K562 (cell line): Measurements from ENCODE around the gene HAS3. TPM values are rescaled to one million over a fixed set of nuclear protein-coding genes. Genes with fewer than 3 reads are reported as not detected.
A peak's percentile ranks its signal among the peaks of the same experiment; 100 is the strongest.

Experiments
- ATAC-seq: fragments of 200-7000 bp; cut with Tn5 transposase; 3 replicates; pipeline ENCODE4 v1.9.1; 2020; ENCODE audit warnings: moderate library complexity
- BruUV-seq: library from RNA; stranded (reverse); fragments of 400-500 nt; replicated peaks from 2 replicates; lab custom pipeline; 2021; lab: Mats Ljungman, UMichigan
- CTCF ChIA-PET: fragments of 300-600 bp; formaldehyde crosslinking; extraction: SDS; loops from one replicate; lab custom pipeline; 2021; ENCODE audit warnings: low intra/inter-chr PET ratio; lab: Yijun Ruan, JAX
- POLR2A ChIA-PET: fragments of 300-600, 350-650 bp; sonication (Branson Sonifier 250); formaldehyde crosslinking; extraction: SDS; loops from one replicate; lab custom pipeline; 2021; ENCODE audit warnings: antibody characterized with exemption, inconsistent platforms; lab: Yijun Ruan, JAX
- DNase-seq, 4 experiments: peaks; one replicate each; pipeline versions ENCODE4 v3.0.0 to v3.0.0-alpha.2; 2011 to 2018; ENCODE audit warnings: low spot score in 3 of 4, mixed read lengths in 3 of 4; ENCODE audit errors: extremely low read depth in 1 of 4
- FAIRE-seq: peaks from 2 replicates; lab custom pipeline; 2011; peaks lifted over from hg19 to GRCh38; lab: Jason Lieb, UNC
- H2AFZ ChIP-seq: 2 replicates; pipeline ENCODE4 v1.6.0; 2011; ENCODE audit warnings: low read depth, low read length, control low read depth, inconsistent platforms
- H3K27ac ChIP-seq: fragments of 200-600 bp; 3 replicates; pipeline ENCODE4 v1.8.0; 2011; ENCODE audit warnings: low read depth, mild to moderate bottlenecking, control low read depth, inconsistent platforms, low read length, moderate library complexity, mixed read lengths; ENCODE audit errors: extremely low read depth
- H3K27me3 ChIP-seq, 2 experiments: fragments of 300-600 bp in 1 of 2; 2 replicates in 1 of 2; 3 replicates in 1 of 2; pipeline versions ENCODE4 v1.6.0 to v1.8.0; 2011; ENCODE audit warnings: inconsistent platforms in 2 of 2, low read length in 2 of 2, mild to moderate bottlenecking in 1 of 2, mixed read lengths in 1 of 2, moderate library complexity in 1 of 2; ENCODE audit not compliant: control insufficient read depth in 2 of 2, insufficient read depth in 2 of 2
- H3K36me3 ChIP-seq: fragments of 300-600 bp; 3 replicates; pipeline ENCODE4 v1.8.0; 2011; ENCODE audit warnings: mild to moderate bottlenecking, low read length, inconsistent platforms; ENCODE audit not compliant: control insufficient read depth, insufficient read depth
- H3K4me1 ChIP-seq, 2 experiments: fragments of 200-600 bp in 1 of 2; replicated peaks in 1 of 2; 2 replicates in 1 of 2; 3 replicates in 1 of 2; pipeline versions ENCODE4 v1.5.1 to v1.8.0; 2011; ENCODE audit warnings: inconsistent platforms in 2 of 2, low read length in 2 of 2, mild to moderate bottlenecking in 1 of 2, mixed read lengths in 1 of 2, moderate library complexity in 1 of 2; ENCODE audit not compliant: control insufficient read depth in 2 of 2, insufficient read depth in 2 of 2
- H3K4me2 ChIP-seq: 2 replicates; pipeline ENCODE4 v1.6.1; 2011; ENCODE audit warnings: low read length, control low read depth, inconsistent platforms, mixed read lengths; ENCODE audit not compliant: insufficient read depth
- H3K4me3 ChIP-seq: fragments of 200-600 bp; sonication (generic), shearing (Covaris generic); 2 replicates; pipeline ENCODE4 v1.5.1; 2016; ENCODE audit warnings: control low read depth, inconsistent platforms
- H3K79me2 ChIP-seq: fragments of 200-600 bp; 3 replicates; pipeline ENCODE4 v1.8.0; 2011; ENCODE audit warnings: low read length, inconsistent platforms; ENCODE audit not compliant: control insufficient read depth, insufficient read depth
- H3K9ac ChIP-seq, 2 experiments: 2 replicates each; pipeline versions ENCODE4 v1.6.0 to v1.6.1; 2011; ENCODE audit warnings: low read depth in 2 of 2, low read length in 2 of 2, control low read depth in 1 of 2, inconsistent platforms in 1 of 2, mild to moderate bottlenecking in 1 of 2, mixed read lengths in 1 of 2; ENCODE audit not compliant: insufficient read depth in 1 of 2
- H3K9me1 ChIP-seq: one replicate; pipeline ENCODE4 v1.6.0; 2011; ENCODE audit warnings: inconsistent platforms, mild to moderate bottlenecking, low read length, moderate library complexity; ENCODE audit not compliant: control insufficient read depth, insufficient read depth
- H3K9me3 ChIP-seq: replicated peaks from 2 replicates; pipeline ENCODE4 v1.5.1; 2011; ENCODE audit warnings: low read depth, low read length, inconsistent platforms; ENCODE audit not compliant: control insufficient read depth, insufficient read depth
- H4K20me1 ChIP-seq: replicated peaks from 2 replicates; pipeline ENCODE4 v1.6.1; 2011; ENCODE audit warnings: low read length, inconsistent platforms, mixed read lengths; ENCODE audit not compliant: control insufficient read depth, insufficient read depth
- KLF13 ChIP-seq: fragments of 450-650 bp; IDR thresholded peaks from 2 replicates; pipeline ENCODE4 v1.6.1; 2016; ENCODE audit warnings: missing genetic modification characterization, low read depth, mild to moderate bottlenecking, missing compliant biosample characterization, moderate library complexity, borderline replicate concordance
- MAX ChIP-seq: sonication (generic); formaldehyde crosslinking; IDR thresholded peaks from 2 replicates; pipeline ENCODE4 v1.9.0; 2022; ENCODE audit warnings: mild to moderate bottlenecking, missing genetic modification reagents
- PRPF4 ChIP-seq: fragments of 200-400 bp; formaldehyde crosslinking; IDR thresholded peaks from one replicate; pipeline ENCODE4 v1.6.1; 2017; ENCODE audit warnings: low read length, low read depth, mild to moderate bottlenecking; ENCODE audit not compliant: insufficient read depth, poor library complexity, severe bottlenecking
- PURB ChIP-seq: sonication (generic); formaldehyde crosslinking; IDR thresholded peaks from 2 replicates; pipeline ENCODE4 v1.9.0; 2021; ENCODE audit warnings: low read depth, mild to moderate bottlenecking, missing genetic modification reagents
- ZBTB5 ChIP-seq: fragments of 450-650 bp; IDR thresholded peaks from 2 replicates; pipeline ENCODE4 v1.6.1; 2017; ENCODE audit warnings: antibody characterized with exemption
- ZNF23 ChIP-seq: fragments of 250-450 bp; sonication (Bioruptor Pico); IDR thresholded peaks from 2 replicates; pipeline ENCODE4 v1.4.0; 2020; ENCODE audit warnings: mild to moderate bottlenecking
- WGBS: fragments of 100-300 bp; shearing (Covaris generic); methylation state at CpG from one replicate; pipeline ENCODE4 v1.1.6; 2016; ENCODE audit warnings: low coverage, mixed read lengths; ENCODE audit not compliant: insufficient coverage; ENCODE audit errors: missing lambda C conversion rate; 5-methylcytosine and 5-hydroxymethylcytosine counted together
- in situ Hi-C: fragments of 300-500 bp; cut with MboI; formaldehyde crosslinking; loops from 4 replicates; pipeline ENCODE4 v1.15.0; 2018; ENCODE audit warnings: inconsistent platforms, mixed read lengths
- intact Hi-C: fragments of 100-400 bp; cut with micrococcal nuclease; formaldehyde crosslinking; loops from 2 replicates; pipeline ENCODE4 v1.14.2; 2022
- polyA plus RNA-seq, 8 experiments: library from polyadenylated mRNA; depleted of rRNA in 4 of 8; stranded (reverse) in 5 of 8; unstranded in 3 of 8; fragments of >200 nt; fragmentation: Nextera tagmentation in 2 of 8; fragmentation: Illumina TruSeq in 1 of 8; extraction: Ambion mirVana in 2 of 8; extraction: Trizol in 1 of 8; gene quantifications; 2 replicates each; pipeline versions ENCODE4 v1.2.1 to v1.2.3, GENCODE V29; 2011 to 2014; ENCODE audit warnings: inconsistent platforms in 1 of 8, missing spikeins in 1 of 8
- total RNA-seq, 7 experiments: library from RNA; depleted of rRNA in 6 of 7; stranded (reverse); fragments of >200 nt in 6 of 7; fragmentation: Illumina TruSeq in 2 of 7; extraction: Trizol in 2 of 7; gene quantifications; 2 replicates each; pipeline versions ENCODE4 v1.2.1 to v1.2.3, GENCODE V29; 2011 to 2021; ENCODE audit warnings: low replicate concordance in 1 of 7
- TF ChIP-seq, protein P1 (sequence below): fragments of 450-650 bp; formaldehyde crosslinking; conservative IDR thresholded peaks from 2 replicates; pipeline ENCODE4 v1.4.0; 2022; ENCODE audit warnings: mild to moderate bottlenecking, missing genetic modification characterization
- TF ChIP-seq, protein P2 (sequence below): fragments of 450-650 bp; IDR thresholded peaks from 2 replicates; pipeline ENCODE4 v1.6.1; 2016
- TF ChIP-seq, protein P3 (sequence below), 2 experiments: fragments of 450-650 bp in 1 of 2; sonication (generic) in 1 of 2; formaldehyde crosslinking in 1 of 2; IDR thresholded peaks in 1 of 2; conservative IDR thresholded peaks in 1 of 2; 2 replicates each; pipeline versions ENCODE4 v1.6.1 to v1.8.1; 2016 to 2023; ENCODE audit warnings: mild to moderate bottlenecking in 2 of 2, moderate library complexity in 2 of 2, inconsistent platforms in 1 of 2, missing genetic modification reagents in 1 of 2
- TF ChIP-seq, protein P4 (sequence below): sonication (generic); formaldehyde crosslinking; IDR thresholded peaks from 2 replicates; pipeline ENCODE4 v1.8.1; 2023; ENCODE audit warnings: mild to moderate bottlenecking, missing genetic modification reagents

Gene HAS3
- total and polyA plus RNA-seq, 9 of the 15 experiments (the other 6 are each of a cell fraction or from before 2014, with no cell fraction given), result 0.04 to 0.33 (median 0.13) TPM; not detected in 1

- TF ChIP-seq ZBTB5, result no peak
- TF ChIP-seq, protein P1, sequence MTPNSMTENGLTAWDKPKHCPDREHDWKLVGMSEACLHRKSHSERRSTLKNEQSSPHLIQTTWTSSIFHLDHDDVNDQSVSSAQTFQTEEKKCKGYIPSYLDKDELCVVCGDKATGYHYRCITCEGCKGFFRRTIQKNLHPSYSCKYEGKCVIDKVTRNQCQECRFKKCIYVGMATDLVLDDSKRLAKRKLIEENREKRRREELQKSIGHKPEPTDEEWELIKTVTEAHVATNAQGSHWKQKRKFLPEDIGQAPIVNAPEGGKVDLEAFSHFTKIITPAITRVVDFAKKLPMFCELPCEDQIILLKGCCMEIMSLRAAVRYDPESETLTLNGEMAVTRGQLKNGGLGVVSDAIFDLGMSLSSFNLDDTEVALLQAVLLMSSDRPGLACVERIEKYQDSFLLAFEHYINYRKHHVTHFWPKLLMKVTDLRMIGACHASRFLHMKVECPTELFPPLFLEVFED (CRISPR knock-in tag), result no peak
- no peak for TF ChIP-seq PURB (CRISPR knock-in tag)
- no peak for TF ChIP-seq MAX (CRISPR knock-in tag)
- TF ChIP-seq, protein P2, sequence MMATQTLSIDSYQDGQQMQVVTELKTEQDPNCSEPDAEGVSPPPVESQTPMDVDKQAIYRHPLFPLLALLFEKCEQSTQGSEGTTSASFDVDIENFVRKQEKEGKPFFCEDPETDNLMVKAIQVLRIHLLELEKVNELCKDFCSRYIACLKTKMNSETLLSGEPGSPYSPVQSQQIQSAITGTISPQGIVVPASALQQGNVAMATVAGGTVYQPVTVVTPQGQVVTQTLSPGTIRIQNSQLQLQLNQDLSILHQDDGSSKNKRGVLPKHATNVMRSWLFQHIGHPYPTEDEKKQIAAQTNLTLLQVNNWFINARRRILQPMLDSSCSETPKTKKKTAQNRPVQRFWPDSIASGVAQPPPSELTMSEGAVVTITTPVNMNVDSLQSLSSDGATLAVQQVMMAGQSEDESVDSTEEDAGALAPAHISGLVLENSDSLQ, result no peak
These were observed 32.8 kb upstream of the HAS3 start (continued) for GRCh38 chr16:69072640-69072974.

DNA sequence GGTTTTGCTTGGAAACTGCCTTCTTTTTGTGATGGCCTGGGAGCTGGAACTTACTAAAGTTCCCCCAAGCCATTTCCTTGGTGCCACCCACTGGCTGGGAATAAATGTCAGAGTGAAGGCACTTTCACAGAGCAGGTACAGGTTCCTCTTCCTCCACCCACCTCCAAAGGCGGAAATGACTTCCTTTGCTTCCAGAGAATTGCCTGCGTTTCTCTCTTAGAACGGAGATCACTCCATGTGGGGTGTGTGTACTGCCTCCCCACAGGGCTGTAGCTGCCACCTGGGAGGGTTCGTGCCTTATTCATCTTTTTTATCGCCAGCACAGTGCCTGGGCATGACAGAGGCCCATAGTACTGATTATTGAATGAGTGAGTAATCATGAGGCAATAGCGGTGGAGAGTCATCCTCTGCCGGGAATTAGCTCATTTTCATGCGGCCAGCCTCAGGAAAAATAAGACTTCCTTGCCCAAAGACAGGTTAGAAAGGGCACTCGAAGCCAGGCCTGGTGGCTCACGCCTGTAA is 32.2 kb upstream of the HAS3 start:
- BruUV-seq, result no TSS peak
- no peak for ATAC-seq
- 67% methylated on average over 10 of the region's 10 CpGs for WGBS
- Histone ChIP-seq H3K4me3 (no peak overlapping the region), H4K20me1 (no peaks in the 10 kb centered on the region), H3K27ac (no peak overlapping the region), H3K4me1 (no peaks in the 10 kb centered on the region), H3K27me3 (no peaks in the 10 kb centered on the region), H2AFZ (no peak overlapping the region), H3K4me2 (no peak overlapping the region), H3K9me3 (no peaks in the 10 kb centered on the region), H3K36me3 (no peaks in the 10 kb centered on the region), H3K9me1 (no peaks in the 10 kb centered on the region), H3K79me2 (no peaks in the 10 kb centered on the region), H3K9ac (no peak overlapping the region)
- ChIA-PET POLR2A (interaction anchor here (0.6 to 1.4 kb wide), 5 partner anchors 8 to 188 kb away, joined by 3 to 4 read pairs (median 4); no protein-coding TSS in a partner anchor), CTCF (no interaction called here)
- intact Hi-C loops (no loop called here), in situ Hi-C loops (no loop called here)
- no peak for DNase-seq
- FAIRE-seq, result no peak
- TF ChIP-seq, protein P3, sequence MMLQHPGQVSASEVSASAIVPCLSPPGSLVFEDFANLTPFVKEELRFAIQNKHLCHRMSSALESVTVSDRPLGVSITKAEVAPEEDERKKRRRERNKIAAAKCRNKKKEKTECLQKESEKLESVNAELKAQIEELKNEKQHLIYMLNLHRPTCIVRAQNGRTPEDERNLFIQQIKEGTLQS (IDR thresholded peaks at IDR 0.05), result peak; percentile 23; the same call in 1 of the 2 replicates
- TF ChIP-seq, protein P3 (CRISPR knock-in tag; conservative IDR thresholded peaks at IDR 0.05), result no peak
- TF ChIP-seq, protein P4, sequence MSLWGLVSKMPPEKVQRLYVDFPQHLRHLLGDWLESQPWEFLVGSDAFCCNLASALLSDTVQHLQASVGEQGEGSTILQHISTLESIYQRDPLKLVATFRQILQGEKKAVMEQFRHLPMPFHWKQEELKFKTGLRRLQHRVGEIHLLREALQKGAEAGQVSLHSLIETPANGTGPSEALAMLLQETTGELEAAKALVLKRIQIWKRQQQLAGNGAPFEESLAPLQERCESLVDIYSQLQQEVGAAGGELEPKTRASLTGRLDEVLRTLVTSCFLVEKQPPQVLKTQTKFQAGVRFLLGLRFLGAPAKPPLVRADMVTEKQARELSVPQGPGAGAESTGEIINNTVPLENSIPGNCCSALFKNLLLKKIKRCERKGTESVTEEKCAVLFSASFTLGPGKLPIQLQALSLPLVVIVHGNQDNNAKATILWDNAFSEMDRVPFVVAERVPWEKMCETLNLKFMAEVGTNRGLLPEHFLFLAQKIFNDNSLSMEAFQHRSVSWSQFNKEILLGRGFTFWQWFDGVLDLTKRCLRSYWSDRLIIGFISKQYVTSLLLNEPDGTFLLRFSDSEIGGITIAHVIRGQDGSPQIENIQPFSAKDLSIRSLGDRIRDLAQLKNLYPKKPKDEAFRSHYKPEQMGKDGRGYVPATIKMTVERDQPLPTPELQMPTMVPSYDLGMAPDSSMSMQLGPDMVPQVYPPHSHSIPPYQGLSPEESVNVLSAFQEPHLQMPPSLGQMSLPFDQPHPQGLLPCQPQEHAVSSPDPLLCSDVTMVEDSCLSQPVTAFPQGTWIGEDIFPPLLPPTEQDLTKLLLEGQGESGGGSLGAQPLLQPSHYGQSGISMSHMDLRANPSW (CRISPR knock-in tag), result no peak
- TF ChIP-seq PRPF4, result no peak
- no peak for TF ChIP-seq ZNF23 (CRISPR knock-in tag)
- no peak for TF ChIP-seq KLF13 (tag)
